Transverse colon (tissue), 4 donors: ENCODE measurements around the gene CHMP1A.

Experiments used
- CTCF ChIP-seq, 5 experiments: fragments of 200-600 bp in 3 of 5; fragments of 450-650 bp in 2 of 5; sonication (generic) in 3 of 5; IDR thresholded peaks; 1 replicate in 2 of 5; 2 replicates in 3 of 5; pipeline ENCODE4 v1.5.1; 2016 to 2017; ENCODE audit warnings: antibody characterized with exemption in 5 of 5, inconsistent platforms in 3 of 5, mild to moderate bottlenecking in 2 of 5, moderate library complexity in 1 of 5
- POLR2A ChIP-seq: fragments of 450-650 bp; IDR thresholded peaks from one replicate; pipeline ENCODE4 v1.6.1; 2016; ENCODE audit warnings: antibody characterized with exemption, mild to moderate bottlenecking, moderate library complexity
- POLR2AphosphoS5 ChIP-seq, 3 donors: sonication (generic); formaldehyde crosslinking; IDR thresholded peaks; one replicate each; pipeline ENCODE4 v1.6.1; 2016; ENCODE audit warnings: antibody characterized with exemption in 3 of 3

- TF ChIP-seq CTCF (IDR thresholded peaks at IDR 0.05), result no peak
- no peak for TF ChIP-seq POLR2A
- no peak for TF ChIP-seq POLR2AphosphoS5 (IDR thresholded peaks at IDR 0.05)
Observed at GRCh38 chr16:89624777-89625761, 32.4 kb downstream of the CHMP1A start.
